ENCODE data around the gene MAP1LC3A. TPM values are rescaled to one million over a fixed set of nuclear protein-coding genes. Genes with fewer than 3 reads are reported as not detected.
"Not testable (repeated sequence)": the region's sequence is repeated elsewhere in the genome, so short reads cannot be mapped to it uniquely, and the experiment has no call there.

MAP1LC3A gene
- not detected in 2 replicates for total RNA-seq (2014; rRNA removed; shearing (Covaris generic); ENCODE audit: low replicate concordance)

DNA sequence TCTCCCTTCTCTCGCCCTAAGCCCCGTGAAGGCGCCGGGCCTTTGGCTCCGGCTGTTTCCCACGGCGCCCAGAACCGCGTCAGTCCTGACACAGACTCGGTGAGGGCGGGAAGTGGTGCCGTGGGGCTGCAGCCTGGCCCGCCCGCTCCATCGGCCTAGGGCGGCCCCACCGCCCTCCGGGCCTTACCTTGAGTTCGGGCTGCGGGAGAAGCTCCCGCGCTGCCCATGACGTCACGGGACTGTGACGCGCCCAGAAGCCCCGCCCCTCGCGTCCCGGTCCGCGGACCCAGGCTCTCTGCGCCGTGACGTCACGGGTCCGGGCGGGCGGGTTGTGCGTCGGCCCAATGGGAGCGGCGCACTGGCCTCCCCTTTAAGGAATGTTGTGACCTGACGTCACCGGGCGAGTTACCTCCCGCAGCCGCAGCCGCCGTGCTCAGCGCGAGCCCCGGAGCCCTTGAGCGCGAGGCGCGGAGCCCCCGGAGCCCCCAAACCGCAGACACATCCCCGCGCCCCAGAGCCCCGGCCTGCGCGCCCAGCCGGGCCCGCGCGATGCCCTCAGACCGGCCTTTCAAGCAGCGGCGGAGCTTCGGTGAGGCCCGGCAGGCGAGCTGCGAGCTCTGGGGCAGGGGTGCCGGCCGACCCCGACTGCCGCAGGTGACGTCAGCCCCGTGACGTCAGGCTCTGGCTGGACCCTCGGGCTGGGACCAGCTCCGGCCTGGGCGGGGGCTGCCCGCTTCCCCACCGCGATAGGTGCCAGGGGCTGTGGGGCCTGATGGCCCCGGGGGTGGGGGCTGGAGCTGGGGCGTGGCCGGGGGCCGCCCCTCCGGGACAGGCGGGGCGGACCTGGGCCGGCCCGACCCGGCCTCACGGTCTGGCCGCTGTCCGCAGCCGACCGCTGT lies at the start of gene MAP1LC3A:
TSS of gene MAP1LC3A (plus strand) at position 399 of the 899 bp plus-strand sequence. CDS start at position 550, 151 bp downstream.
- in situ Hi-C loops (cut with HindIII; ENCODE audit: low pct_unique_long_range_greater_than_20kb, low sequenced_read_pairs): no loop called here
- DNase-seq (ENCODE audit: low read depth): no peak

DNA sequence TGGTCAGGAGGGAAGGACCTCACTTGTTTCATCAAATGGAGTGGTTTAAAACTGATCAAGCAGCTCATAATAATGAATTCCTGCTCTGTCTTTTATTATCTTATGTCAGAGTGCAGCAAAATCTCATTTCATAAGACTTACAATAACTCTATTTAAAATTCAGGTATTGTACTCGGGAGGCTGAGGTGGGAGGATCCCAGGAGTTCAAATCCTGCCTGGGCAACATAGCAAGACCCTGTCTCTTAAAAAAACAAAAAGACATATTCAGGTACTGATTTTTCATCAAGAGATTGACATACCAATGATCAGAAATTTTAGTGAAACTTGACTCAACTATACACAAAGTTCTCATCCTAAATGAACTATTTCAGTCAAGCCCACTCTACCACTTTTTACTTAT lies 47.9 kb upstream of the MAP1LC3A start:
- in situ Hi-C loops (cut with HindIII; ENCODE audit: low pct_unique_long_range_greater_than_20kb, low sequenced_read_pairs): no loop called here
- no peak for DNase-seq (ENCODE audit: low read depth)

DNA sequence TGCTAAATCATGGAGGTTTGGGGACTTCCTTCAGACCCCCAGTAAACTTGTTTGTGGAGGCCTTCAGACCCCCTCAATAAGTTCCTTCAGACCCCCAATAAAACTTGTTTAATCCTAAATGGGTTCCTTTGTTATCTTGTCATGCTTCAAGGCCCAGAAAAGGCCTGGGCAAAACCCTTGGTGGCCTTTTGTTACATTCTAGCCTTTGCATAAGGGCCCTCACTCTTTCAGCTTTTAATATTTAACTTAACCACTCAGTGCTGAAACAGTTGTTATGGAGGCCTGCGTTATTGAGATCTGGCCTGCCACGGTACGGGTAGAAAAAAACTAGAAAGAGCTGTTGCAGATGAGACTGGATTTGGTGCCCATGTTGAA lies 46.6 kb upstream of the MAP1LC3A start:
- in situ Hi-C loops (cut with HindIII; ENCODE audit: low pct_unique_long_range_greater_than_20kb, low sequenced_read_pairs): no loop called here
- DNase-seq (ENCODE audit: low read depth): peak; percentile 72

DNA sequence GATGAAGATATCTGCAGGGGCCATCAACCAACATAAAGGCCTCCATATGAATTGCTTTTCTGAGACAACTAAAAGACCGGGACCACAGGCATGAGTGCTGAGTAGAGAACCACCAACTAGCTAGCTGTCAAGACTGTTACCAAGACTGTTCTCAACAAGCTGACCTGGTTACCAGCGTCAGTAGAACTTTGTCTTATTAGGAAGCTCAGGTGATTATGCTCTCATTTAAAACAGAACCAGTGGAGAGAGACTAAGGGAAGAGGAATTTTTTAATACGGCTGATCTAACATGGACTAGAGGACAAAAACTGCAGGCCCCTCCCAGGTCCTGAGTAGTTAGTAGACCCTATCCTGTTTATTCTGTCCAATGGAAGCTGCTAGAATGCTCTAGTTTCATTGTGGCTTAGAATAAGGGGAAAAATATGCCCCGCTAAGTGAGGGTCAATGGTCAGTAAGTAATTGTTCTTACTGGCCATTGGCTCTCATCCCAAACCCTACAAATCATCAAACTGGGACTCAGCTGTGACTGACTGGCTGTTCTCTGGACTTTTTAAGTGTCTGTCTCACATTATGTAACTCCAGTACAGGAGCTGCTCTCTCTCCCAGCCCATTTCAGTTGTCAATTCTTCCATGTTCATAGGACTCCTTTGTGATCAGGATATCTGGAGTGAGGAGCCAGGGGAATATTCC lies 46.1 kb upstream of the MAP1LC3A start:
- peak; percentile 69 for DNase-seq (ENCODE audit: low read depth)
- in situ Hi-C loops (cut with HindIII; ENCODE audit: low pct_unique_long_range_greater_than_20kb, low sequenced_read_pairs): no loop called here

DNA sequence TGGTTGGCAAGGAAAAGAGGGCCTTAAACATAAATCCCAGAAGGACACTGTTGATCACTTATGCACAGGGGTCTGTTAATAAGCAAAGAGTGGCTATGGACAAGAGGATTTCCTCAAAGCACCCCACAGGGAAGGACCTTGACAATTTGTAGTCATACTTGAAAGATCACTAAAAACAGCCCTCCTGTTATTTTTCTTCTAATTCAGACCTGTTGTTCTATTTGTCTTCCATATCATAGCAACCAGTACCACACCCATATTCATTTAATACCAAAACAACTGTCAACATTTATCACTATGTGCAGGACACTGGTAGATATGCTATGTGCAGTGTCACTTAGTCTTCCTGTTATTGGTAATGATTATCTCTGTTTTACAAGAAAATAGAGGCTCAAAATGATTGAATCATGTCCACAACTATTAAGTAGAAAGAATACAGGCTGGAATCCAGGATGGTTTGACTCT lies 45.5 kb upstream of the MAP1LC3A start:
- in situ Hi-C loops (cut with HindIII; ENCODE audit: low pct_unique_long_range_greater_than_20kb, low sequenced_read_pairs): no loop called here
- peak; percentile 79 for DNase-seq (ENCODE audit: low read depth)

DNA sequence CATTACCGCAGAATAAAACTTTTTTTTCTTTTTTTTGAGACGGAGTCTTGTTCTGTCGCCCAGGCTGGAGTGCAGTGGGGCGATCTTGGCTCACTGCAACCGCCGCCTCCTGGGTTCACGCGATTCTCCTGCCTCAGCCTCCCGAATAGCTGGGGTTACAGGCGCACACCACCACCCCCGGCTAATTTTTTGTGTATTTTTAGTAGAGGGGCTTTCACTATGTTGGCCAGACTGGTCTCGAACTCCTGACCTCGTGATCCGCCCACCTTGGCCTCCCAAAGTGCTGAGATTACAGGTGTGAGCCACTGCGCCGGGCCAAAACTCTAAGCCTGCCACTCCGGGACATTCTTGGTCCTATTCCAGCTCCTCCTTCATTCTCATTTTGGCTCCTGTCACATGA lies 44.5 kb upstream of the MAP1LC3A start:
- in situ Hi-C loops (cut with HindIII; ENCODE audit: low pct_unique_long_range_greater_than_20kb, low sequenced_read_pairs): not testable (repeated sequence)

DNA sequence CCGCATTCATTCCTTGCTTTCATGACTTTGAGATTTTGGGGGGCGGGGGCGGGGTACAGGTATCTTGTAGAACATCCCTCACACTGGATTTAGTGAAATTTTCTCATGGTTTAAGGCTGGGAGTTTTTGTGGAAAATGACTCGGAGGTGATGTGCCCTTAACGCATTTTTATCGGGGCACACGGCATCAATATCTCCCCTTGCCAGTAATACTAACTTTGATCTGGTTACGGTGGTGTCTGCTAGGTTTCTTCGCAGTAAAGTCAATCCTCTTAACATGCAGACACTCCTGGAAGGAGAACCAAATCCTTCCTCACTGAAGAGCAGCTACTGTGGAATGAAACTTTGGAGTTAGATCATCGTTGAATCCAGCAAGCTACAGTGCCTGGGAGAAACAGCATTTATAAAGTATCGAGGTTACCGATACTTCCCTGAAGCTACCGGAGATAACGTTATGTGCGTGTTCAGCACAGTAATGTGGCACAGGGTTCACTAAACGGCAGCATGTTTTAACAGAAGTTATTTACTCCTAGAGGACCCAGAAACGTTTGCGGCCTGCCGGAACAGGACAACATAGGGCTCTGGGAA lies 43.5 kb upstream of the MAP1LC3A start:
- no peak for DNase-seq (ENCODE audit: low read depth)
- in situ Hi-C loops (cut with HindIII; ENCODE audit: low pct_unique_long_range_greater_than_20kb, low sequenced_read_pairs): no loop called here

More for the DNA sequence above, 44.5 kb upstream of the MAP1LC3A start:
- DNase-seq (ENCODE audit: low read depth): not testable (repeated sequence)

DNA sequence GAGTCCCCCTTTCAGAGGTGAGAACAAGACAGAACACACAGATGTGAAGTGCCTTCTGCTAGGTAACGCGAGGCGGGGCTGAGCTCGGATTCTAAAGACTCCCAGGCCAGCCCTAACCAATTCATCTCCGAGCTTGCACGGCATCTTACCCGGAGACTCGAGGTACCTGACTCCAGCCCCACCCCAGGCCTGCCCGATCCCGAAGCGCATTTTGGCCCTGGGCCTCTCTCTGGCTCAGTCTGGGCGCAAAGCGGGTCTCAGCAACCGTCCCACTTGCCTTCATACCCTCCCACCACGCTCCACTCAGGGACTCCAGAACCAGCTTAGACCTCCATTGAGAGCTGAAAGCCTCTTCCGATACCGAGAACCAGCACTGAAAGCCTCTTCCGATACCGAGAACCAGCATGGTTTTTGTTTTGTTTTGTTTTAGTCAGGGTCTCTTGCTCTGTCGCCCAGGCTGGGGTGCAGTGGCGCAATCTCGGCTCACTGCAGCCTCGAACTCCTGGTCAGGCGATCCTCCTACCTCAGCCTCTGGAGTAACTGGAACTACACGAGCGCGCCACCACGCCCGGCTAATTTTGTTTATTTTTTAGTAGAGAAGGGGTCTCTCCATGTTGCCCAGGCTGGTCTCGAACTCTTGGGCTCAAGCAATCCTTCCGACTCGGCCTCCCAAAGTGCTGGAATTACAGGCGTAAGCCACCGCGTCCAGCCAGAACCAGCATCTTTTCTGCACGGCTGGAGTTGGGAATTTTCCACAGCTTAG lies 42.9 kb upstream of the MAP1LC3A start:
- in situ Hi-C loops (cut with HindIII; ENCODE audit: low pct_unique_long_range_greater_than_20kb, low sequenced_read_pairs): no loop called here

DNA sequence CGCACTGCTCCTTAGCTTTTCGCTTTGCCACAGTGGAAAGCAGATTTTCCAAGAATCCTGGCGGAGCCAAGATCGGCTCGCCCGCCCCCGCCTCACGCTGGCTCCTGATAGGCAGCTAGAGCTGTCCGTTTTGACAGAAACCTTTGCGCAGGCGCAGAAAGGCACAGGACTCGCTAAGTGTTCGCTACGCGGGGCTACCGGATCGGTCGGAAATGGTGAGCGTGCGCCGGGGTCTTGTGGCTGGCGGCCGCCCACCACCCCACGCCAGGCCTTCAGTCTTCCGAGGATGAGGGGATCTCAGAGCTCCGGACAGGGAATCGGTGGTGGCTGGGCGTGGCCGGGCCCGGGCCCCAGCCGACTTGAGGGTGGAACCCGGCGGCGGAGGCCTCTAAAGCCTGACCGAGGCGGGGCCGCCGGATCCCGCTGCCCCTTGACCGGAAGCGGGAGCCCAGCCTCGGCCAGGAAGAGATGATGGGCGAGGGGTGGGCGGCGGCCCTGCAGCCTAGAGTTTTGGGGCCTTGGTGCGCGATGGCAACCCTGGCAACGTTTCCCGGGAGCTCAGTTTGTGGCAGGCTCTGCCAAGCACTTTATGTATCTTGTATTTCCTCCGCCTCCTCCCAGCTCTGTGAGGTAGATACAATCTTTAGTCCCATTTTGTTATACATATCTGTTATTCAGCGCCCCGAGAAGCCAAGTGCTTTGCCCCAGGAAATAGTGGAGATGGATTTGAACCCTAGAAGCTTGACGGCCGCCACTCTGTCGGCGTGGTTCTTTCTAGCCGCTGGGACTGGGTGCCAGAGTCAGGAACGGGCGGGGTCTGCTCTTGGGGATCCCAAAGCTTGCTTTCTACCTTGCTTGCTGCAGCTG lies 42.0 kb upstream of the MAP1LC3A start, which contains the start of gene DYNLRB1:
TSS of gene DYNLRB1 (plus strand) at position 176 of the 867 bp plus-strand sequence. CDS start at position 213, 37 bp downstream.
- DNase-seq (ENCODE audit: low read depth): peak; percentile 95
- in situ Hi-C loops (cut with HindIII; ENCODE audit: low pct_unique_long_range_greater_than_20kb, low sequenced_read_pairs): no loop called here

More for the DNA sequence above, 42.9 kb upstream of the MAP1LC3A start:
- peak; percentile 75 for DNase-seq (ENCODE audit: low read depth)

DNA sequence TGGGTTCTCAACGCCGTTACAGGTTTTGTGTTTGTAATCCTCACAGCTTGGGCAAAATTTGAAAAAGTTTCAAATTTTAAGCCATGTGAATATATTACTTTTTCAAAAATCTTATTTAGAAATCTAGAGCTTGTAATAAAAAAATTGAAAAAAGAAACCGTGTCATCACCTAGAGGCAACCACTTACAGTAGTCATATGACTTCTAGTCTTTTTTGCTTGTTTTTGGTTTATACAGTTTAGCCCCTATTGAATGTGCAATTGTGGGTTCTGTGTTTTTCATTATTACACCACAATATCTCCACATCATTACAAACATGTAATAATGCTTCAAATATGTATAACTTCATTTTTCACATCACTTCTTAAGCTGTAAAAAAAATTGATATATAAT lies 41.4 kb upstream of the MAP1LC3A start:
- in situ Hi-C loops (cut with HindIII; ENCODE audit: low pct_unique_long_range_greater_than_20kb, low sequenced_read_pairs): no loop called here
- no peak for DNase-seq (ENCODE audit: low read depth)

DNA sequence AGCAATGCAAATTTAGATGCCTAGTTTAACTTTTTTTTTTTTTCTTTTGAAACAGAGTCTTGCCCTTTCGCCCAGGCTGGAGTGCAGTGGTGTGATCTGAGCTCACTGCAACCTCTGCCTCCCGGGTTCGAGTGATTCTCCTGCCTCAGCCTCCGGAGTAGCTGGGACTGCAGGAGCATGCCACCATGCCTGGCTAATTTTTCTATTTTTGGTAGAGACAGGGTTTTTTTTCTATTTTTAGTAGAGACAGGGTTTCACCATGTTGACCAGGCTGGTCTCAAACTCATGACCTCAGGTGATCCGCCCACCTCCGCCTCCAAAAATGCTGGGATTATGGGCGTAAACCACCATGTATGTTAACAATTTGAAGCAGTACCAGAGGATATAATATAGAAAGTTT lies 39.7 kb upstream of the MAP1LC3A start:
- DNase-seq (ENCODE audit: low read depth); in situ Hi-C loops (cut with HindIII; ENCODE audit: low pct_unique_long_range_greater_than_20kb, low sequenced_read_pairs): not testable (repeated sequence)

DNA sequence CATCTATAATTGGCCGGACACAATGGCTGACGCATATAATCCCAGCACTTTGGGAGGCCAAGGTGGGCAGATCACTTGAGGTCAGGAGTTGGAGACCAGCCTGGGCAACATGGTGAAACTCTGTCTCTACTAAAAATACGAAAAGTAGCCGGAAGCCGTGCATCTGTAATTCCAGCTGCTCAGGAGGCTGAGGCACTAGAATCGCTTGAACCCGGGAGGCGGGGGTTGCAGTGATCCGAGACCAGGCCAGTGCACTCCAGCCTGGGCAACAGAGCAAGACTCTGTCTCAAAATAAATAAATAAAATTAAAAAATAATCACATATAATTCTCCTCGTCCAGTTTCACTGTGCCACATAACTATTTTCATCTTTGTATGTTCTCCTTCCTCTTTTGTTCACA lies 38.7 kb upstream of the MAP1LC3A start:
- in situ Hi-C loops (cut with HindIII; ENCODE audit: low pct_unique_long_range_greater_than_20kb, low sequenced_read_pairs): loop anchor here (5.0 kb wide), 1 partner anchor 68 kb away; no protein-coding TSS in a partner anchor
- not testable (repeated sequence) for DNase-seq (ENCODE audit: low read depth)

DNA sequence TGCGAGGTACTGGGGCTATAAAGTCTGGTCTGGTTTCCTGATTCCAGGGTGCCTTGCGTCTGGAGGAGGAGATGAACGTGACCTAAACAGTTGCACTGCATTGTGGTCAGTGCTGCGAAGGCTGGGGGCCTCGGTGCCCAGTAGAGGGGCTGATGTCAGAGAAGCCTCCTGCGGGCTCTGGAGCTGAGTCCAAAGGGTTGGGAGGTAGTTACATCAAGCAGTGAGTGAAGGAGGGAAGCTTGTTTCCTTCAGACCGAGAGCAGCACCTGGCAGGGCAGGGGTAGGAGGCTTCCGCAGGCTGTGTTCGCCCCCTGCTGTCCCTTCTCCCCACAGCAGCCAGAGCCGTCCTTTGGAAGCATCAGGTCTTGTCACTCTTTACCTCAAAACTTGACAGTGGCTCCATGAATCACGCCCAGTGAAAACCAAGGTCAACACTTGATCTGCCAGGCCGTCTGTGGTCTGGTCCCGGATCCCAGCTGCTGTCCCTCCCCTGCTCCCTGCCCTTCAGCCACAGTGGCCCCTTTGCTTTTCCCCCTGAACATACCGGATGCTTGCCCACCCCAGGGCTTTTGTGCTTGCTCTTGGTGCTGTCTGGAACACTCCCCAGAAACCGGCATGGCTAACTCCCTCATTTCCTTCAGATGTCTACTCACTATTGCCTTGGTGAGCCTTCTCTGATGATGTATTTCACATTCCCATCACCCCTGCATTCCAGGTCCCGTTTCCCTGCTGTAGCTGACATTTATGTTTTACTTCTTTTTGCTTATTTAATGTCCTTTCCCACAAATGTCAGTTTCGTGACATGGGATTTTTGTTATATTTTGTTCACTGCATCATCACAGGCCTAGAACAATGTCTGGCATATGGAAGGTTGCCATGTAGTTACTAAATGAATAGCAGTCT lies 35.3 kb upstream of the MAP1LC3A start:
- in situ Hi-C loops (cut with HindIII; ENCODE audit: low pct_unique_long_range_greater_than_20kb, low sequenced_read_pairs): loop anchor here (5.0 kb wide), 1 partner anchor 71 kb away; no protein-coding TSS in a partner anchor
- peak; percentile 75 for DNase-seq (ENCODE audit: low read depth)

DNA sequence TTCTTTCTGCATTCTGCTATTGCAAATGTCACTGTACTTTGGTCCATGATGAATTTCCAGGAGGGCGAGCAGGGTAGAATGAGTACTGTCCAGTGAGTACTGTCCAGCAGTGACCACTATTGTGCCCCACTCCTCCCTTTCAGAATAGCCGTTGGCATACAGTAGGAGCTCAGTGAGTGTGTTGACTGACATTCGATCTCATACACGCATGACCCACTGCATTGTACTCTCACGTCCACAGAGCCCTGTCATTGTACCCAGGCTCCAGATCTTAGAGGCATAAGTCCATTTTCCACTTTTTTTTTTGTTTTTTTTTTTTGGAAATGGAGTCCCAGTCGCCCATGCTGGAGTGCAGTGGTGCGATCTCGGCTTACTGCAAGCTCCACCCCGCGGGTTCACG lies 34.1 kb upstream of the MAP1LC3A start:
- in situ Hi-C loops (cut with HindIII; ENCODE audit: low pct_unique_long_range_greater_than_20kb, low sequenced_read_pairs): loop anchor here (5.0 kb wide), 1 partner anchor 72 kb away; no protein-coding TSS in a partner anchor
- no peak for DNase-seq (ENCODE audit: low read depth)

DNA sequence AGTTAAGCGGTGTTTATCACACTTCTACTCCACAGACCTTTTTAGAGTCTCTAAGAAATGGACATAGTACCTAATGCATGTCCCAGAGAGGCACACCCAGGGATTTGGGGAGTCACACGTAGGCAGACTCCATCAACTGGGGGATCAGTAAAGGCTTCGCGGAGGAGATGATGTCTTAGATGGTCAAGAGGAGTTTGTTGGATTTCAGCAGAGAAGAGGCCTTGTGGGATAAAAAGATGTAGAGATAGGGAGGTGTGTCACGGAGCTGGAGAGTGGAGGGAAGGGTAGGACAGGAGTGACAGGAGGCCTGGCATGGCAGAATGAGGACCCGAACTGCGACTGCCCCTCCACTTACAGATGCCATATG lies 33.2 kb upstream of the MAP1LC3A start:
- DNase-seq (ENCODE audit: low read depth): no peak
- in situ Hi-C loops (cut with HindIII; ENCODE audit: low pct_unique_long_range_greater_than_20kb, low sequenced_read_pairs): no loop called here

Data from Caki2 (cell line).